Measurements from ENCODE around the gene SLC22A7.
A peak's percentile ranks its signal among the peaks of the same experiment; 100 is the strongest.

The SLC22A7 gene

GRCh38 chr6:43258180-43258579, 39.9 kb upstream of the SLC22A7 start:
- DNase-seq (ENCODE audit: insufficient read length) (no peak), FAIRE-seq (no peak)
- no peak for TF ChIP-seq POLR2AphosphoS5 (IDR thresholded peaks at IDR 0.05; ENCODE audit: low read depth, low read length)
- TF ChIP-seq POLR2A (IDR thresholded peaks at IDR 0.05; ENCODE audit: low read depth, low read length), result no peak
- no peak for TF ChIP-seq TAF1 (IDR thresholded peaks at IDR 0.05; ENCODE audit: borderline replicate concordance, low read depth, low read length)

GRCh38 chr6:43258807-43259686, 39.0 kb upstream of the SLC22A7 start:
- no peak for DNase-seq (ENCODE audit: insufficient read length)
- no peak for FAIRE-seq
- TF ChIP-seq POLR2AphosphoS5 (IDR thresholded peaks at IDR 0.05; ENCODE audit: low read depth, low read length), result no peak
- TF ChIP-seq POLR2A (IDR thresholded peaks at IDR 0.05; ENCODE audit: low read depth, low read length), result no peak
- no peak for TF ChIP-seq TAF1 (IDR thresholded peaks at IDR 0.05; ENCODE audit: borderline replicate concordance, low read depth, low read length)

DNA sequence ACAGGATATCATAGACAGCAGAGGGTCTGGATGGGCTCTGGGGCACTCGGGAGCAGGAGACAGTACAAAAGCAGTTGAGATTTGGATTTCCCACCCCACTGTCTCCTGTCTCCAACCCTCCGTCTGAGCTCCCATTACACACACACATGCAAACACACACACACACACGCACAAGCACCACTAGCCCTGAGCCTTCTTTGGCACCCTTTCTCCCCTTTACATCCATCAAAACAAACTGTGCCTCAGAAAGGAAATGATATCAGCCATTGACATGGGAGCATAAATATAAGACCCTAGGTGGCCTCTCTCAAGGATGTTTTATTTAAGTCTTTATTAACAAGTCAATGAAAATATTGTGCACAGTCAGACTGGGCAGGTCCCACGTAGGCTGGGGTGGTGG, 37.3 kb upstream of the SLC22A7 start:
- DNase-seq (ENCODE audit: insufficient read length) (no peak), FAIRE-seq (no peak)
- TF ChIP-seq POLR2AphosphoS5 (IDR thresholded peaks at IDR 0.05; ENCODE audit: low read depth, low read length) (no peak), POLR2A (IDR thresholded peaks at IDR 0.05; ENCODE audit: low read depth, low read length) (no peak), TAF1 (IDR thresholded peaks at IDR 0.05; ENCODE audit: borderline replicate concordance, low read depth, low read length) (no peak)

- no peak for DNase-seq (ENCODE audit: insufficient read length)
- FAIRE-seq, result no peak
- TF ChIP-seq TAF1 (IDR thresholded peaks at IDR 0.05; ENCODE audit: borderline replicate concordance, low read depth, low read length) (no peak), POLR2AphosphoS5 (IDR thresholded peaks at IDR 0.05; ENCODE audit: low read depth, low read length) (no peak), POLR2A (IDR thresholded peaks at IDR 0.05; ENCODE audit: low read depth, low read length) (no peak)
Observed at GRCh38 chr6:43261198-43261597, 36.9 kb upstream of the SLC22A7 start.

GRCh38 chr6:43262000-43262779, 35.9 kb upstream of the SLC22A7 start:
- TF ChIP-seq TAF1 (IDR thresholded peaks at IDR 0.05; ENCODE audit: borderline replicate concordance, low read depth, low read length) (no peak), POLR2AphosphoS5 (IDR thresholded peaks at IDR 0.05; ENCODE audit: low read depth, low read length) (no peak), POLR2A (IDR thresholded peaks at IDR 0.05; ENCODE audit: low read depth, low read length) (no peak)
- no peak for FAIRE-seq
- DNase-seq (ENCODE audit: insufficient read length), result no peak

GRCh38 chr6:43262780-43263313, 35.2 kb upstream of the SLC22A7 start:
- TF ChIP-seq POLR2AphosphoS5 (IDR thresholded peaks at IDR 0.05; ENCODE audit: low read depth, low read length), result no peak
- TF ChIP-seq TAF1 (IDR thresholded peaks at IDR 0.05; ENCODE audit: borderline replicate concordance, low read depth, low read length), result no peak
- no peak for TF ChIP-seq POLR2A (IDR thresholded peaks at IDR 0.05; ENCODE audit: low read depth, low read length)
- no peak for FAIRE-seq
- DNase-seq (ENCODE audit: insufficient read length), result no peak

DNA sequence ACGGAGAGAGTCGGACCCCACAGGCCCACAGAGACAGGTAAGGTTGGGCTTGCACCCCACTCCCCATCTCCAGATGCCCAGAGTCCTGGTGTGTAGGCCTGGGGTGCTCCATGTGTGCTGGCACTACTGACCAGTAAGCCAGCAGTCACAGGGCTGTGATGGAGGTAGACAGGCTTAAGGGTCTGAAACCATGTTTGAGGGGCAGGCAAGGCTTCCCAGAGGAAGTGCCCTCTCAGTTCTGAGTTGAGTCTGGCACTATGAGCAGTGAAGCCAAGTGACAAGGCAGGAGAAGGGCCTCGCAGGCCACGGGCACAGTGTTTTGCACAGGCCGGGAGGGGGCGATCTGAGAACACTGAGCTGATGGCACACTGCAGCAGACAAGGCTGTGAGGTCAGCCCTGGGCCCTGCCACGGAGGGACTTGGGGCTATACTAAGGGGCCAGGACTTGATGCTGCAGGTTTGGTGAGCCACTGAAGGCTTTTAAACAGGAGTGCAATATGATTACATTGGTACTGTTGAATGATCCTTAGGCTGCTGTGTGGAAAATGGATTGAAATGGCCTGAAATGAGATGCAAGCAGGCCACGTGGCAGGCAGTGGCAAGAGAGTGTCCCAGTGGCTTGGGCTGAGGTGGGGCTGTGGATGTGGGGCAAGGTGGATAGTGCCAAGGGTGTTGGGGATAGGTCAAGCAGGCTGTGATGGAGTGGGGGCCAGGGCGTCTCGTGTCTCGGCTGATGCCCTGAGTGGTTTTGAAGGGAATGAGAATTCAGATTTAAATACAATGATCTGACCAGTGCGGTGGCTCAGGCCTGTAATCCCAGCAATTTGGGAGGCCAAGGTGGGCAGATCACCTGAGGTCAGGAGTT, 34.5 kb upstream of the SLC22A7 start:
- DNase-seq (ENCODE audit: insufficient read length) (peak; percentile 93), FAIRE-seq (peak; percentile 90)
- no peak for TF ChIP-seq POLR2A (IDR thresholded peaks at IDR 0.05; ENCODE audit: low read depth, low read length)
- no peak for TF ChIP-seq POLR2AphosphoS5 (IDR thresholded peaks at IDR 0.05; ENCODE audit: low read depth, low read length)
- no peak for TF ChIP-seq TAF1 (IDR thresholded peaks at IDR 0.05; ENCODE audit: borderline replicate concordance, low read depth, low read length)

GRCh38 chr6:43264599-43265145, 33.4 kb upstream of the SLC22A7 start:
- no peak for DNase-seq (ENCODE audit: insufficient read length)
- FAIRE-seq, result no peak
- TF ChIP-seq TAF1 (IDR thresholded peaks at IDR 0.05; ENCODE audit: borderline replicate concordance, low read depth, low read length), result no peak

DNA sequence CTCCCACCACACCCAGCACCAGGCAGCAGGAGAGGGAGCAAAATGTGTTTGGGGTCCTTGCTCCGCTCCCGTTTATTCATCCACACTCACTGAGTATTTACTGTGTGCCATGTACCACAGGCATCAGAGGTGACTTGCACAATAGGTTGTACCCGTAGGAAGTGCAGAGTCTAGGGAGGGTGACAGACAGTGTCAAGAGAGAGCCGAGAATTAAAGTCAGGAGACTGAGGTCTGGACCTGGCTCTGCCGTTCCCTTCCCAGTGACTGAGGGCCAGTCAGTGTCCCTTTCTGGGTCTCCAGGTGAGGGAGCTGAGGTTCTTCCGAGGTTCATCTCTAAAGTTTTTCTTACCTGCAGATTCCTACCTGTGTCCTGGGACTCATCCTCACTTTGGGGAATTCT, 32.5 kb upstream of the SLC22A7 start:
- TF ChIP-seq POLR2AphosphoS5 (IDR thresholded peaks at IDR 0.05; ENCODE audit: low read depth, low read length) (no peak), TAF1 (IDR thresholded peaks at IDR 0.05; ENCODE audit: borderline replicate concordance, low read depth, low read length) (no peak), POLR2A (IDR thresholded peaks at IDR 0.05; ENCODE audit: low read depth, low read length) (no peak)
- no peak for FAIRE-seq
- no peak for DNase-seq (ENCODE audit: insufficient read length)

DNA sequence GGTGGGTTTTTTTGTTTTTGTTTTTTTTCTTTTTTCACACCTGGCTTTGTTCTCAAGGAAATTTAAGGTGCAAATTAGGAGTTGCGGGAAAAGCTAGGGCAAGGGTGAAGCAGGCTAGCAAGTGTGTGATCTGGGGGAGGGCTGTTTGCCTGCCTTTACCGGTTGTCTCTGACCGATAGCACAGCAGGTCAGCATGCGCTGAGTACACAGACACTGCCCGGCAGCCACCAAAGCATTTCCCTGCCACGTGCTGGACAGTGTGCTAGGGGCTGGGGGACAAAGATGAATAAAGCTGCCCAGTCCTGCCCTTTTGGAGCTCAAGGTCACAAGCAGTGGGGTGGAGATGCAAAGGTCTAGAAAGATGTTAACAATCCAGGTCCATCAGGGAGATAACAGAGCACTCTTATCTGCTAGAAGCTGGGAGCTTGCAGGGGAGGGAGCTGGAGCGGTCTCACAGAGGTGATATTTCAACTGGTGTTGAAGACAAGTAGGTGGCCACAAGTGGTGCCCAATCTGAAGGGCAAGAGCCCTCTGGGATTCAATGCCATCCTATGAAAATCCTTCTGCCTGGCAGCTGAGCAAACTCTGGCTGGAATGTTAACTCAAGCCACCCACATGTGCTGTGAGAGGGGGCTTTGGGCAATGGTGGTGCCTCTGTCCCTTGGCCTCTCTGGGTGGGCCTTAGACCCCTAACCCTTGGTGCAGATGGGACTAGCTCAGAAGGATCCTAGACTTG, 30.3 kb upstream of the SLC22A7 start:
- TF ChIP-seq POLR2A (IDR thresholded peaks at IDR 0.05; ENCODE audit: low read depth, low read length), result no peak
- TF ChIP-seq POLR2AphosphoS5 (IDR thresholded peaks at IDR 0.05; ENCODE audit: low read depth, low read length), result no peak
- no peak for TF ChIP-seq TAF1 (IDR thresholded peaks at IDR 0.05; ENCODE audit: borderline replicate concordance, low read depth, low read length)
- no peak for FAIRE-seq

More for the DNA sequence above, 30.3 kb upstream of the SLC22A7 start:
- DNase-seq (ENCODE audit: insufficient read length), result no peak
